HEK293 (cell line): Measurements from ENCODE around the gene NPAS2.

ENCODE experiments used
- CTCF ChIA-PET: fragments of 350-600 bp; formaldehyde crosslinking; extraction: SDS; loops from one replicate; lab custom pipeline; 2021; ENCODE audit warnings: antibody characterized with exemption; lab: Yijun Ruan, JAX
- POLR2A ChIA-PET: fragments of 300-600 bp; formaldehyde crosslinking; extraction: SDS; loops from one replicate; lab custom pipeline; 2020; ENCODE audit warnings: antibody characterized with exemption, inconsistent platforms; lab: Yijun Ruan, JAX
- H3K27ac ChIP-seq: fragments of 200-500 bp; sonication (Bioruptor generic); 2 replicates; pipeline ENCODE4 v1.5.1; 2014; ENCODE audit warnings: low read depth, low read length, control low read depth, inconsistent platforms; ENCODE audit errors: extremely low read depth
- H3K36me3 ChIP-seq, 2 experiments: fragments of 200-500 bp in 1 of 2; sonication (Bioruptor generic) in 1 of 2; 1 replicate in 1 of 2; 2 replicates in 1 of 2; pipeline ENCODE4 v1.5.1; 2014 to 2017; ENCODE audit warnings: inconsistent platforms in 2 of 2, low read length in 2 of 2; ENCODE audit not compliant: control insufficient read depth in 2 of 2, insufficient read depth in 1 of 2
- H3K4me1 ChIP-seq: fragments of 200-500 bp; sonication (Bioruptor generic); 2 replicates; pipeline ENCODE4 v1.5.1; 2014; ENCODE audit warnings: mild to moderate bottlenecking, low read length, inconsistent platforms; ENCODE audit not compliant: control insufficient read depth, insufficient read depth
- H3K4me3 ChIP-seq: 2 replicates; pipeline ENCODE4 v1.5.1; 2011; ENCODE audit warnings: low read depth, mild to moderate bottlenecking, control low read depth, low read length, moderate library complexity
- H3K9me3 ChIP-seq: fragments of 200-500 bp; sonication (Bioruptor generic); 2 replicates; pipeline ENCODE4 v1.5.1; 2014; ENCODE audit warnings: low read depth, low read length, inconsistent platforms; ENCODE audit not compliant: control insufficient read depth, insufficient read depth
- GFI1B ChIP-seq: fragments of 450-650 bp; formaldehyde crosslinking; IDR thresholded peaks from 2 replicates; pipeline ENCODE4 v1.5.1; 2016; ENCODE audit warnings: missing biosample characterization, missing genetic modification characterization
- HOXA7 ChIP-seq: sonication (generic); formaldehyde crosslinking; IDR thresholded peaks from 2 replicates; pipeline ENCODE4 v1.8.1; 2022; ENCODE audit warnings: missing genetic modification reagents, borderline replicate concordance
- KLF7 ChIP-seq: fragments of 450-650 bp; formaldehyde crosslinking; IDR thresholded peaks from 2 replicates; pipeline ENCODE4 v1.5.1; 2016; ENCODE audit warnings: missing biosample characterization, missing genetic modification characterization, borderline replicate concordance
- ZNF133 ChIP-seq: fragments of 450-650 bp; formaldehyde crosslinking; IDR thresholded peaks from 2 replicates; pipeline ENCODE4 v1.5.1; 2016; ENCODE audit warnings: missing biosample characterization, missing genetic modification characterization
- ZNF184 ChIP-seq: fragments of 450-650 bp; IDR thresholded peaks from 2 replicates; pipeline ENCODE4 v1.5.1; 2018; ENCODE audit warnings: missing biosample characterization, mild to moderate bottlenecking, missing genetic modification characterization
- ZNF214 ChIP-seq: fragments of 450-650 bp; formaldehyde crosslinking; IDR thresholded peaks from 2 replicates; pipeline ENCODE4 v1.5.1; 2017; ENCODE audit warnings: missing biosample characterization, mild to moderate bottlenecking, missing genetic modification characterization, borderline replicate concordance
- ZNF221 ChIP-seq: fragments of 450-650 bp; formaldehyde crosslinking; IDR thresholded peaks from 2 replicates; pipeline ENCODE4 v1.5.1; 2017; ENCODE audit warnings: missing biosample characterization, missing genetic modification characterization, borderline replicate concordance
- ZNF266 ChIP-seq: fragments of 450-650 bp; formaldehyde crosslinking; IDR thresholded peaks from 2 replicates; pipeline ENCODE4 v1.5.1; 2016; ENCODE audit warnings: missing biosample characterization, missing genetic modification characterization, low read depth
- ZNF670 ChIP-seq: fragments of 450-650 bp; formaldehyde crosslinking; IDR thresholded peaks from 2 replicates; pipeline ENCODE4 v1.5.1; 2016; ENCODE audit warnings: missing biosample characterization, missing genetic modification characterization, low read depth
- ZNF776 ChIP-seq: fragments of 450-650 bp; formaldehyde crosslinking; IDR thresholded peaks from 2 replicates; pipeline ENCODE4 v1.5.0; 2017; ENCODE audit warnings: missing biosample characterization, missing genetic modification characterization, borderline replicate concordance
- ZSCAN23 ChIP-seq: fragments of 450-650 bp; formaldehyde crosslinking; IDR thresholded peaks from 2 replicates; pipeline ENCODE4 v1.5.1; 2016; ENCODE audit warnings: missing biosample characterization, missing genetic modification characterization
- TF ChIP-seq, protein P1 (sequence below): fragments of 450-650 bp; formaldehyde crosslinking; IDR thresholded peaks from 2 replicates; pipeline ENCODE4 v1.5.1; 2016; ENCODE audit warnings: missing biosample characterization, missing genetic modification characterization
- TF ChIP-seq, protein P2 (sequence below): fragments of 450-650 bp; IDR thresholded peaks from 2 replicates; pipeline ENCODE4 v1.5.1; 2018; ENCODE audit warnings: missing biosample characterization, mild to moderate bottlenecking, missing genetic modification characterization
- TF ChIP-seq, protein P3 (sequence below): fragments of 450-650 bp; formaldehyde crosslinking; IDR thresholded peaks from 2 replicates; pipeline ENCODE4 v1.5.1; 2016; ENCODE audit warnings: missing biosample characterization, missing genetic modification characterization
- TF ChIP-seq, protein P4 (sequence below): fragments of 450-650 bp; formaldehyde crosslinking; IDR thresholded peaks from 2 replicates; pipeline ENCODE4 v1.5.1; 2016; ENCODE audit warnings: missing biosample characterization, missing genetic modification characterization
- TF ChIP-seq, protein P5 (sequence below): fragments of 450-650 bp; formaldehyde crosslinking; conservative IDR thresholded peaks from 2 replicates; pipeline ENCODE4 v1.5.1; 2016; ENCODE audit warnings: low read depth, missing biosample characterization, missing genetic modification characterization

NPAS2 gene

DNA sequence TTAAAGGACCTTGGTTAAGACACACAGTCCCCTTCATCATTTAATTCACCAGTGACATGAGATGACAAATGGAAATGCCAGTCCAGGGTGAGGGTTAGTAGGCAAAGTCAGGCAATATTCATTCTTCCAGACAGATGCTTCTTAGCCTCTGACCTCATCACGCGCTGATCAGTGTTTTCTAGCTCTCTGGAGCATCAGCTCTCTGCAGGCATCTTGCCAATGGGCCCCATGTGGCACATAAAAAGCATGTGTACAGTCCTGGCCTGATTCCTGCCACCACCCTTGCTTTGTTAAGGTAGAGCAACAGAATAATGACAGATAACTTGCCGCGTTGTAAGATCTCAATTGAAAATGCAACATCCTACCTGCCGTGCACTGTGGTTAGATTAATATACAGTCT lies 20.3 kb upstream of the NPAS2 start (continued):
- no peak for TF ChIP-seq ZNF184
- TF ChIP-seq ZNF776 (tag by site-specific recombination) = no peak
- TF ChIP-seq, protein P1, sequence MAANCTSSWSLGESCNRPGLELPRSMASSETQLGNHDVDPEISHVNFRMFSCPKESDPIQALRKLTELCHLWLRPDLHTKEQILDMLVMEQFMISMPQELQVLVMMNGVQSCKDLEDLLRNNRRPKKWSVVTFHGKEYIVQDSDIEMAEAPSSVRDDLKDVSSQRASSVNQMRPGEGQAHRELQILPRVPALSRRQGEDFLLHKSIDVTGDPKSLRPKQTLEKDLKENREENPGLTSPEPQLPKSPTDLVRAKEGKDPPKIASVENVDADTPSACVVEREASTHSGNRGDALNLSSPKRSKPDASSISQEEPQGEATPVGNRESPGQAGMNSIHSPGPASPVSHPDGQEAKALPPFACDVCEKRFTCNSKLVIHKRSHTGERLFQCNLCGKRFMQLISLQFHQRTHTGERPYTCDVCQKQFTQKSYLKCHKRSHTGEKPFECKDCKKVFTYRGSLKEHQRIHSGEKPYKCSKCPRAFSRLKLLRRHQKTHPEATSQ (tag by site-specific recombination) = no peak

DNA sequence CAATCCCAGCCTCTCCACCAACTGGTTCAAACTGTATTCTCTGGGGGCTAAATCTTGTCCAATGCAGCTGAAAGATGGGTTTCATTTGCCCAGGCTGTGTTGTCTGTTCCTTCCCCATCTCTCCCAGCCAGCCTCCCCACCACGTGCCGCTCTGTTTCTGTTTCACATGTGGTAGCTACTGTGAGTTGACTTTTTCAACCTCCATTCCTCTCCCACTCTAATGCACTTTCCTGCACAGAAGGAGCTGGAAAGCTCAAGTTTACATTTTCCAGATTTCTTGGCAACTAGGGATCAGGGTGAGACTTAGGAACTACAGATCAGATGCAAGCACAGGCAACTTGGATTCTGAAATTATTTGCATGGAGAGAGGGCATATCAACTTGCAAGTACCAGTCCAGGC lies 19.0 kb upstream of the NPAS2 start:
- no peak for TF ChIP-seq HOXA7 (CRISPR knock-in tag)
- no peak for TF ChIP-seq KLF7 (tag by site-specific recombination)
- ChIA-PET CTCF (interaction anchor here (0.6 kb wide), 1 partner anchor 173 kb away, joined by 3 read pairs; no protein-coding TSS in a partner anchor), POLR2A (no interaction called here)
- no peaks in the 10 kb centered on the region for H3K36me3 ChIP-seq
- H3K4me1 ChIP-seq = no peaks in the 10 kb centered on the region
- no peaks in the 10 kb centered on the region for H3K9me3 ChIP-seq
- H3K4me3 ChIP-seq = no peak overlapping the region
- no peak overlapping the region for H3K27ac ChIP-seq

DNA sequence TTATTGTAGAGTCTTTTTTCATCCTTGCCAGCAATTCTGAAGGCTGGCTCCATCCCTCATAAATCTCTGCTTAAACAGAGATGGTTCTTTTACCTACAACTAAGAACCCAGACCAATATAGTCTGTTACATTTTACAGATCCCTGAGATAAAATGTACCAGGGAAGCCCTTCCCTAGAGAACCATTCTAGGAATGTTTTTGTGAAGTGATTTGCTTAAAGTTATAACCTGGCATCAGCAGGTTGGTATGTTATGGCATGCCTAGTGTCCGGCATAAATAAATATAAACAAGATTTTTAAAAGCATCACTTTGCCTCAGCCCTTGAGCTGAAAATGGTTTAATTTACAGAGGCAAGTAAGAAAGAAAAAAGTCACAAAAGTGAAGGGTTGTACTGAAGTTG lies 18.5 kb upstream of the NPAS2 start:
- H3K9me3 ChIP-seq = no peaks in the 10 kb centered on the region
- ChIA-PET POLR2A (no interaction called here), CTCF (interaction anchor here (0.7 kb wide), 1 partner anchor 360 kb away, joined by 3 read pairs; no protein-coding TSS in a partner anchor)
- H3K4me3 ChIP-seq = no peak overlapping the region
- H3K36me3 ChIP-seq = no peaks in the 10 kb centered on the region
- H3K4me1 ChIP-seq = no peaks in the 10 kb centered on the region
- H3K27ac ChIP-seq = no peak overlapping the region
- TF ChIP-seq ZNF266 (tag by site-specific recombination) (no peak), ZNF670 (tag by site-specific recombination) (no peak), GFI1B (tag by site-specific recombination) (no peak), ZNF214 (tag by site-specific recombination) (no peak), ZNF221 (no peak), ZNF133 (tag by site-specific recombination) (no peak), ZSCAN23 (tag by site-specific recombination) (no peak)
- TF ChIP-seq, protein P2, sequence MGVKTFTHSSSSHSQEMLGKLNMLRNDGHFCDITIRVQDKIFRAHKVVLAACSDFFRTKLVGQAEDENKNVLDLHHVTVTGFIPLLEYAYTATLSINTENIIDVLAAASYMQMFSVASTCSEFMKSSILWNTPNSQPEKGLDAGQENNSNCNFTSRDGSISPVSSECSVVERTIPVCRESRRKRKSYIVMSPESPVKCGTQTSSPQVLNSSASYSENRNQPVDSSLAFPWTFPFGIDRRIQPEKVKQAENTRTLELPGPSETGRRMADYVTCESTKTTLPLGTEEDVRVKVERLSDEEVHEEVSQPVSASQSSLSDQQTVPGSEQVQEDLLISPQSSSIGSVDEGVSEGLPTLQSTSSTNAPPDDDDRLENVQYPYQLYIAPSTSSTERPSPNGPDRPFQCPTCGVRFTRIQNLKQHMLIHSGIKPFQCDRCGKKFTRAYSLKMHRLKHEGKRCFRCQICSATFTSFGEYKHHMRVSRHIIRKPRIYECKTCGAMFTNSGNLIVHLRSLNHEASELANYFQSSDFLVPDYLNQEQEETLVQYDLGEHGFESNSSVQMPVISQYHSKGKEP (tag by site-specific recombination) = no peak
- TF ChIP-seq, protein P3, sequence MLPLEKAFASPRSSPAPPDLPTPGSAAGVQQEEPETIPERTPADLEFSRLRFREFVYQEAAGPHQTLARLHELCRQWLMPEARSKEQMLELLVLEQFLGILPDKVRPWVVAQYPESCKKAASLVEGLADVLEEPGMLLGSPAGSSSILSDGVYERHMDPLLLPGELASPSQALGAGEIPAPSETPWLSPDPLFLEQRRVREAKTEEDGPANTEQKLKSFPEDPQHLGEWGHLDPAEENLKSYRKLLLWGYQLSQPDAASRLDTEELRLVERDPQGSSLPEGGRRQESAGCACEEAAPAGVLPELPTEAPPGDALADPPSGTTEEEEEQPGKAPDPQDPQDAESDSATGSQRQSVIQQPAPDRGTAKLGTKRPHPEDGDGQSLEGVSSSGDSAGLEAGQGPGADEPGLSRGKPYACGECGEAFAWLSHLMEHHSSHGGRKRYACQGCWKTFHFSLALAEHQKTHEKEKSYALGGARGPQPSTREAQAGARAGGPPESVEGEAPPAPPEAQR (tag by site-specific recombination) = no peak

DNA sequence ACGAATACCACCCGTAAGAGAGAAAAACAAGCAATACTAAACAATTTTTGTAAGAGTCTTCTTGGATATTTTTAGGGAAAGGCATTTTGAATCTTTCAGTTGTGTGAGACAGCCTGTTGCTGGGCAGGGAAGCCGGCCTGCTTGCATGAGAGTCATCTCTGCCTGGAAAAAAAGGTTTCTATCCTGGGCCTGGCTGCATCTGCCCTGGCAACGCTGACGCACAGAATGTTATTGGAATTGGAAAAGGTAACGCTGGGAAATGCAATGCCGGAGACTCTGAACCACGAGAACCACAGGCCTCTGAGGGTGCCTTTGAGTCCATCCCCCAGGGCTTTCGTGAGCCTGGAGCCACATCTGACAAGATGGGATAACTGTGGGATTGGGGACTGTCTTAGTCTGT lies 17.9 kb upstream of the NPAS2 start:
- Histone ChIP-seq H3K36me3 (no peaks in the 10 kb centered on the region), H3K4me3 (no peak overlapping the region), H3K9me3 (no peaks in the 10 kb centered on the region), H3K27ac (no peak overlapping the region), H3K4me1 (no peaks in the 10 kb centered on the region)
- CTCF ChIA-PET = interaction anchor here (0.7 kb wide), 1 partner anchor 361 kb away, joined by 3 read pairs; no protein-coding TSS in a partner anchor
- POLR2A ChIA-PET = no interaction called here
- TF ChIP-seq, protein P4, sequence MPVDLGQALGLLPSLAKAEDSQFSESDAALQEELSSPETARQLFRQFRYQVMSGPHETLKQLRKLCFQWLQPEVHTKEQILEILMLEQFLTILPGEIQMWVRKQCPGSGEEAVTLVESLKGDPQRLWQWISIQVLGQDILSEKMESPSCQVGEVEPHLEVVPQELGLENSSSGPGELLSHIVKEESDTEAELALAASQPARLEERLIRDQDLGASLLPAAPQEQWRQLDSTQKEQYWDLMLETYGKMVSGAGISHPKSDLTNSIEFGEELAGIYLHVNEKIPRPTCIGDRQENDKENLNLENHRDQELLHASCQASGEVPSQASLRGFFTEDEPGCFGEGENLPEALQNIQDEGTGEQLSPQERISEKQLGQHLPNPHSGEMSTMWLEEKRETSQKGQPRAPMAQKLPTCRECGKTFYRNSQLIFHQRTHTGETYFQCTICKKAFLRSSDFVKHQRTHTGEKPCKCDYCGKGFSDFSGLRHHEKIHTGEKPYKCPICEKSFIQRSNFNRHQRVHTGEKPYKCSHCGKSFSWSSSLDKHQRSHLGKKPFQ = no peak
- TF ChIP-seq, protein P5, sequence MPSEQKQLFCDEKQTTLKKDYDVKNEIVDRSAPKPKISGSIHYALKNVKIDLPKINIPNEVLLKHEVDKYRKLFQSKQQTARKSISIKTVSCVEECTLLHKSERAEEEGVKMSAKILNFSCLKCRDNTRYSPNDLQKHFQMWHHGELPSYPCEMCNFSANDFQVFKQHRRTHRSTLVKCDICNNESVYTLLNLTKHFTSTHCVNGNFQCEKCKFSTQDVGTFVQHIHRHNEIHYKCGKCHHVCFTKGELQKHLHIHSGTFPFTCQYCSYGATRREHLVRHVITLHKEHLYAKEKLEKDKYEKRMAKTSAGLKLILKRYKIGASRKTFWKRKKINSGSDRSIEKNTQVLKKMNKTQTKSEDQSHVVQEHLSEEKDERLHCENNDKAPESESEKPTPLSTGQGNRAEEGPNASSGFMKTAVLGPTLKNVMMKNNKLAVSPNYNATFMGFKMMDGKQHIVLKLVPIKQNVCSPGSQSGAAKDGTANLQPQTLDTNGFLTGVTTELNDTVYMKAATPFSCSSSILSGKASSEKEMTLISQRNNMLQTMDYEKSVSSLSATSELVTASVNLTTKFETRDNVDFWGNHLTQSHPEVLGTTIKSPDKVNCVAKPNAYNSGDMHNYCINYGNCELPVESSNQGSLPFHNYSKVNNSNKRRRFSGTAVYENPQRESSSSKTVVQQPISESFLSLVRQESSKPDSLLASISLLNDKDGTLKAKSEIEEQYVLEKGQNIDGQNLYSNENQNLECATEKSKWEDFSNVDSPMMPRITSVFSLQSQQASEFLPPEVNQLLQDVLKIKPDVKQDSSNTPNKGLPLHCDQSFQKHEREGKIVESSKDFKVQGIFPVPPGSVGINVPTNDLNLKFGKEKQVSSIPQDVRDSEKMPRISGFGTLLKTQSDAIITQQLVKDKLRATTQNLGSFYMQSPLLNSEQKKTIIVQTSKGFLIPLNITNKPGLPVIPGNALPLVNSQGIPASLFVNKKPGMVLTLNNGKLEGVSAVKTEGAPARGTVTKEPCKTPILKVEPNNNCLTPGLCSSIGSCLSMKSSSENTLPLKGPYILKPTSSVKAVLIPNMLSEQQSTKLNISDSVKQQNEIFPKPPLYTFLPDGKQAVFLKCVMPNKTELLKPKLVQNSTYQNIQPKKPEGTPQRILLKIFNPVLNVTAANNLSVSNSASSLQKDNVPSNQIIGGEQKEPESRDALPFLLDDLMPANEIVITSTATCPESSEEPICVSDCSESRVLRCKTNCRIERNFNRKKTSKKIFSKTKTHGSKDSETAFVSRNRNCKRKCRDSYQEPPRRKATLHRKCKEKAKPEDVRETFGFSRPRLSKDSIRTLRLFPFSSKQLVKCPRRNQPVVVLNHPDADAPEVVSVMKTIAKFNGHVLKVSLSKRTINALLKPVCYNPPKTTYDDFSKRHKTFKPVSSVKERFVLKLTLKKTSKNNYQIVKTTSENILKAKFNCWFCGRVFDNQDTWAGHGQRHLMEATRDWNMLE (tag by site-specific recombination) = no peak
